BLaER1 (cell line): ENCODE results near the gene ADAMTSL2.

Source experiments
- H3K27ac ChIP-seq: shearing (Covaris generic); formaldehyde crosslinking; 2 replicates; pipeline ENCODE4 v1.8.1; 2022
- H3K27me3 ChIP-seq: shearing (Covaris generic); formaldehyde crosslinking; 2 replicates; pipeline ENCODE4 v1.8.1; 2022
- H3K36me3 ChIP-seq: shearing (Covaris generic); formaldehyde crosslinking; 2 replicates; pipeline ENCODE4 v1.8.1; 2022
- H3K4me1 ChIP-seq: shearing (Covaris generic); formaldehyde crosslinking; 2 replicates; pipeline ENCODE4 v1.8.1; 2022
- H3K4me2 ChIP-seq: shearing (Covaris generic); formaldehyde crosslinking; 2 replicates; pipeline ENCODE4 v1.8.1; 2022
- H3K4me3 ChIP-seq: shearing (Covaris generic); formaldehyde crosslinking; 2 replicates; pipeline ENCODE4 v1.8.1; 2022
- H3K9ac ChIP-seq: shearing (Covaris generic); formaldehyde crosslinking; 2 replicates; pipeline ENCODE4 v1.8.1; 2022
- H3K9me3 ChIP-seq: shearing (Covaris generic); formaldehyde crosslinking; 2 replicates; pipeline ENCODE4 v1.8.1; 2022
- H4K20me1 ChIP-seq: shearing (Covaris generic); formaldehyde crosslinking; 2 replicates; pipeline ENCODE4 v1.8.1; 2022
- Cebpa-rat ChIP-seq: shearing (Covaris generic); IDR thresholded peaks from 2 replicates; pipeline ENCODE4 v1.8.1; 2022

The ADAMTSL2 gene

DNA sequence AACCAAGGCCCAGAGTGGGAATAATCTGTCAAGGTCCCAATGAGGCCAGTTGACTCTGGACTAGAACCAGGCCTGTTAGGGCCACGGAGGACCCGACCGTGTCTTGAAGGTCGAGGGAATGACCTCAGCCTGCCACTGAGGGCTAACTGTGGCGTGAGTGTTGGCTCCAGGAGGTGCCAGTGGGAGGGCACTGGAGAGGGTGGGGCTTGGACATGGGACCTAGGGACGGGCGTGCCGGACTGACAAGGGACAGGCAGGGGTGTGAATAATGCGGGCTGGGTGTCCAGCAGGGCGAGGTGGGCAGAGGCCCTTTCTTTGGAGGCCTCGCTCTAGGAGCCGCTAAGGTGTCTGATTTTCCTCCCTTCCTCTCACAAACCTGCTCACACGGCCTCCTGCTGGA lies 7.5 kb downstream of the ADAMTSL2 start:
- H3K4me3 ChIP-seq: no peak overlapping the region
- no peak overlapping the region for H3K27ac ChIP-seq
- no peak for TF ChIP-seq Cebpa-rat
- H3K36me3 ChIP-seq: no peaks in the 10 kb centered on the region
- peaks cover 26% of the 10 kb centered on the region for H3K27me3 ChIP-seq
- H3K4me2 ChIP-seq: no peak overlapping the region
- no peak overlapping the region for H3K9ac ChIP-seq
- peaks cover 50% of the 10 kb centered on the region for H3K4me1 ChIP-seq
- H4K20me1 ChIP-seq: no peaks in the 10 kb centered on the region
- no peaks in the 10 kb centered on the region for H3K9me3 ChIP-seq

DNA sequence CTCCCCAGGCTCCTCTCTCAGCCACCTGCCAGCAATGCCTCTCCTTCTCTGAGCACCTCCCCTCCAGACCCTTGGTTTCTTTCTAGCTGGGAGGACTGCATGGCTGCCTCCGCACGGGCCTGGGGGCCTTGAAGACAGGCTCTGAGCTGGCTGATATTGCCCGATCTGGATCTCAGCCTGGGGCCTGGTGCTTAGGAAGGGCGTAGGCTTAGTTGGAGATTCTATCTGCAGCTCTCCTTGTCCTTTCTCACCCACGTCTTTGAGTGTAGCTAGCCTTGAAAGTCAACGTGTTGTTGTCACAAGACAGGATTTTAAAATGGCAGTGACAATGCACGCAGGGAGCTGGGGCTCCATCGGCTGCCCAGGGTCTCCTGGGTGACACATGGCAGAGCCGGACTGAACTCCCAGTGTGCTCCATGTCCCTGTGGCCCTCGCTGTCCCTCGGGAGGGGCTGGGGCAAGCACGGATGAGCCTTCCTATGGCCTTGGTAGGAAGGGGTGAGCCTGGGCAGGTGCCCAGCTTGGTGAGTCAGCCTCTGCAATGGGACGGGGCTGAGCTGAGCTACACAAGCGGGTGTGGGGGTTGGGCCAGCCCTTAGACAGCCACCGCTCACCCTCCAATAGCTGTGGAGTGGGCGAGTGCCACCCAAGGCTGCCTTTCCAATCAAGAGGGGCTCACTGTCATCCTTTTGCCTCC lies 9.4 kb downstream of the ADAMTSL2 start:
- 0 out of 2 replicates have a peak overlapping the region, but pooled peaks have one; percentile 7 for H3K4me2 ChIP-seq
- no peak overlapping the region for H3K4me3 ChIP-seq
- H3K27ac ChIP-seq: no peak overlapping the region
- peaks cover 51% of the 10 kb centered on the region for H3K4me1 ChIP-seq
- no peaks in the 10 kb centered on the region for H4K20me1 ChIP-seq
- TF ChIP-seq Cebpa-rat: no peak
- no peak overlapping the region for H3K9ac ChIP-seq
- H3K27me3 ChIP-seq: peaks cover 16% of the 10 kb centered on the region
- no peaks in the 10 kb centered on the region for H3K36me3 ChIP-seq
- no peaks in the 10 kb centered on the region for H3K9me3 ChIP-seq

DNA sequence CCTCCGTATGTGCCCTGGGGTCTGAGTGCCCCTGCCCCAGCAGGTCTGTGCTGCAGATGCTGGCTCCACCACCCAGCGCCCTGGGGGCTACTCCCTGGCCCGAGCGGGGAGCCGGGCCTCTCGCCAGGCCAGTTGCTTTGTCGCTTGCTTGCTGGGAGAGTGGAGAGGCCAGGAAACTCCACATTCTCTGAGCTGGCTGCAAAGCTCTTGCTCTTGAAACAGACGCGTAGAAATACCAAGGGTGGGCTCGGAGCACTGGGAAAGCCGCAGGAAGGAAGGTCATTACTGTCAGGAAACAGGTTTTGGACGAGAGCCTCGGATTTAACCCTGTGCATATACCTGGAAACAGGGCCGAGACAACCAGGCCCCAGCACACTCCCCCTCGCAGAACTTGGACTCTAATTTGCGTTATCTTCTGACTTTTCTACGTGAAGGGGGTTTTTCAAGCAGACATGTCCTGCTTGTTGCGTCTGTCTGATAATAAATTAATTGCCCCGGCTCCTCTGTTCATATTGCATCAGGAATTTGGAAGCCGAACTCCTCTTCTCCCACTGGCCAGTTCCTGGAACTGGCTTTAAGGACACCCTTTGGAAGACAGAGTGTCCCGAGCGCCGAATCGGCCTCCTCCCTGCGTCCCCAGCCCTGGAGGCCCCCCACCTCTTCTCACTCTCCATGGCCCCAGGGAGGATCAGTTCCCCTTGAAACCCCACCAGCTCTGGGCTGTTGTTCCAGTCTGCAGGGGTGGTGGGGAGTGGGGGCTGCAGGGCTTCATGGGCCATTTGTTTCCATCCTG lies 11.2 kb downstream of the ADAMTSL2 start:
- Histone ChIP-seq H3K27ac (no peak overlapping the region), H3K9me3 (no peaks in the 10 kb centered on the region), H3K4me2 (no peak overlapping the region), H4K20me1 (no peaks in the 10 kb centered on the region), H3K36me3 (no peaks in the 10 kb centered on the region), H3K4me3 (no peak overlapping the region), H3K9ac (no peak overlapping the region), H3K4me1 (peaks cover 49% of the 10 kb centered on the region), H3K27me3 (no peaks in the 10 kb centered on the region)
- TF ChIP-seq Cebpa-rat: no peak

GRCh38 chr9:133546287-133546680 lies 11.8 kb downstream of the ADAMTSL2 start:
- Histone ChIP-seq H3K9ac (no peak overlapping the region), H3K4me2 (no peak overlapping the region), H3K27me3 (no peaks in the 10 kb centered on the region), H3K36me3 (no peaks in the 10 kb centered on the region), H3K27ac (no peak overlapping the region), H3K4me1 (peaks cover 46% of the 10 kb centered on the region), H3K4me3 (no peak overlapping the region), H3K9me3 (no peaks in the 10 kb centered on the region), H4K20me1 (no peaks in the 10 kb centered on the region)
- TF ChIP-seq Cebpa-rat: no peak

DNA sequence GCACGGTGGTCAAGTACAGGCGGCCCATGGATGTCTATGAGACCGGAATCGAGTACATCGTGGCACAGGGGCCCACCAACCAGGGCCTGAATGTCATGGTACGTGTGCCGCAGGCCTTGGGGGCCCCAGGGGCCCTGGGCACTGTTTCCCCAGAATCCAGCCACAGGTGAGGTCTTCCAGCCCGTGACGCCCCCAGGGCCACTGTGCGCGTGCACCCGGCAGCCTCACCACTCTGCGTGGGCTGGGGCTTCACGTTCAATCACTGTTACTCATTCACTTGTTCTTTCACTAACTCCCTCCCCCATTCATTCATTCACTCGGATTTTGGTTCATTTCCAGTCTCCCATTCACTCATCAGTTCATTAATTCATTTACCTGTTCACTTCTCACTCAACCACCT lies 12.6 kb downstream of the ADAMTSL2 start:
- no peak overlapping the region for H3K4me2 ChIP-seq

GRCh38 chr9:133551446-133551845 lies 16.9 kb downstream of the ADAMTSL2 start:
- H3K27me3 ChIP-seq: no peaks in the 10 kb centered on the region

More for the DNA sequence above, 12.6 kb downstream of the ADAMTSL2 start:
- Histone ChIP-seq H3K27ac (no peak overlapping the region), H3K4me1 (peaks cover 41% of the 10 kb centered on the region), H3K4me3 (no peak overlapping the region), H3K9ac (no peak overlapping the region), H3K27me3 (no peaks in the 10 kb centered on the region), H4K20me1 (no peaks in the 10 kb centered on the region), H3K9me3 (no peaks in the 10 kb centered on the region), H3K36me3 (no peaks in the 10 kb centered on the region)
- TF ChIP-seq Cebpa-rat: no peak

DNA sequence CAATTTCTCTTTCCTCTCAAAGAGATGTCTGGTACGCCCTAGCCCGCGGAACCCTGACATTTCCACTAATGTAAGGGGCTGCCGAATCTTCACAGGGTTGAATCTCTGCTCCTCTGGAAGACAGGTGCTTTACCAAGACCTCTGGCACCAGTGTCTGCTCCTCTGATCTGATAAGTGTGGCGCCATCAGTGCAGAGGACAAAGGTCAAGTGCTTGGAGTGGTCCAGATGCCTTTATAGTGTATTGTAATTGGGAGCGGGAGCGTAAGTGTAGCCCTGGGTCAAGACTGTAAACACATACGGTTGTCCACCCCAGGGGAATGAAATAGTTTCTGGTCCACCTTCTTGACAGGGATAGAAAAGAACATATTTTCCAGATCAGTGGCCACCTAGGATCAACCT lies 17.7 kb downstream of the ADAMTSL2 start:
- Histone ChIP-seq H3K4me3 (no peak overlapping the region), H3K27me3 (no peaks in the 10 kb centered on the region), H3K9me3 (no peaks in the 10 kb centered on the region), H4K20me1 (no peaks in the 10 kb centered on the region), H3K4me2 (no peak overlapping the region), H3K27ac (no peak overlapping the region), H3K4me1 (peaks cover 67% of the 10 kb centered on the region), H3K36me3 (no peaks in the 10 kb centered on the region), H3K9ac (no peak overlapping the region)
- TF ChIP-seq Cebpa-rat: no peak

More at GRCh38 chr9:133551446-133551845, 16.9 kb downstream of the ADAMTSL2 start:
- Histone ChIP-seq H3K27ac (no peak overlapping the region), H3K4me1 (peaks cover 59% of the 10 kb centered on the region), H3K9me3 (no peaks in the 10 kb centered on the region), H3K36me3 (no peaks in the 10 kb centered on the region), H3K9ac (no peak overlapping the region), H4K20me1 (no peaks in the 10 kb centered on the region), H3K4me2 (no peak overlapping the region), H3K4me3 (no peak overlapping the region)
- no peak for TF ChIP-seq Cebpa-rat

DNA sequence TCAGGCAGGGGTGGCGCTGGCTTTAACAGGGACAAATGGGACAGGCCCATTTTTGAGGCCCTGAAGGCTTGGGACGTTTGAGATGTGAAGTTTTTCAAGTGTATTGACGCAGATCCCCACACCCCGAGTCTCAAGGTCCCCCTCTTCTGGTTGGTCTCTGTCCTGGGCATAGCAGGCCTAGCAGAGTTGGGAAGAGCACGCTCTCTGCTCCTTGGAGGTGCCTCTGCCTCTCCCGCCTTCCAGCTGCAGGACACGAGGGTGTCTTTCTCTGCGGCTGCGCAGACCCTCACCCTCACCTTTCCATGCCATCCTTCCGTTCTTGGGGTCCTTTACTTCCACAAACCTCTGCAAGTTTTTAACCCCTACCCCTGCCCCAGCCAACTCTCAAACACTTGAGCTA lies 18.6 kb downstream of the ADAMTSL2 start:
- peaks cover 73% of the 10 kb centered on the region for H3K4me1 ChIP-seq
- no peaks in the 10 kb centered on the region for H3K9me3 ChIP-seq
- no peak overlapping the region for H3K9ac ChIP-seq
- no peaks in the 10 kb centered on the region for H3K36me3 ChIP-seq
- H4K20me1 ChIP-seq: no peaks in the 10 kb centered on the region
- H3K4me3 ChIP-seq: no peak overlapping the region
- no peaks in the 10 kb centered on the region for H3K27me3 ChIP-seq
- H3K4me2 ChIP-seq: no peak overlapping the region
- H3K27ac ChIP-seq: peak overlapping the region; percentile 48; the same call in 1 of the 2 replicates
- TF ChIP-seq Cebpa-rat: no peak

DNA sequence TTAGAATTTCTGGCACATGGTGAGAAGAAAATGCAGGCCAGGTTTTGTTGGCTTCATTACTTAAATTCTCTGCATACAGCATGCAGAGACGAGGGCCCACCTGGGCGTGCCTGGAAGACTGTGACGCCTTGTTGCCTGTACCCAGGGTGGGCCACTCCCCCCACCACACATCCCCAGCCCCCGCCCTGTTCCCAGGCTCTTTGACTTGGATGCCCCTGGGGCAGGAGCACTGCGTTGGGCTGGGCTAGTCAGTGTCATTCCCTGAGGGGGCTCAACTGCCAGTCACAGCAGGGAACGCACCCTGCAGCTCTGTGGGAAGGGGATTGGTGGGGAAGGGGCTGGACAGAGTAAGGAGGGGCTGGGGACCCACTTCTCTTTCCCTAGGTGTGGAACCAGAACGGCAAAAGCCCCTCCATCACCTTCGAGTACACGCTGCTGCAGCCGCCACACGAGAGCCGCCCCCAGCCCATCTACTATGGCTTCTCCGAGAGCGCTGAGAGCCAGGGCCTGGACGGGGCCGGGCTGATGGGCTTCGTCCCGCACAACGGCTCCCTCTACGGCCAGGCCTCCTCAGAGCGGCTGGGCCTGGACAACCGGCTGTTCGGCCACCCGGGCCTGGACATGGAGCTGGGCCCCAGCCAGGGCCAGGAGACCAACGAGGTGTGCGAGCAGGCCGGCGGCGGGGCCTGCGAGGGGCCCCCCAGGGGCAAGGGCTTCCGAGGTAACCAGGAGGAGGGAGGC lies 19.6 kb downstream of the ADAMTSL2 start:
- H3K27ac ChIP-seq: peak overlapping the region; percentile 49
- H4K20me1 ChIP-seq: no peaks in the 10 kb centered on the region
- no peak overlapping the region for H3K9ac ChIP-seq
- H3K4me3 ChIP-seq: no peak overlapping the region
- H3K9me3 ChIP-seq: no peaks in the 10 kb centered on the region
- no peaks in the 10 kb centered on the region for H3K36me3 ChIP-seq
- H3K4me2 ChIP-seq: peak overlapping the region; percentile 26
- no peak for TF ChIP-seq Cebpa-rat
- H3K27me3 ChIP-seq: no peaks in the 10 kb centered on the region
- H3K4me1 ChIP-seq: peaks cover 73% of the 10 kb centered on the region

DNA sequence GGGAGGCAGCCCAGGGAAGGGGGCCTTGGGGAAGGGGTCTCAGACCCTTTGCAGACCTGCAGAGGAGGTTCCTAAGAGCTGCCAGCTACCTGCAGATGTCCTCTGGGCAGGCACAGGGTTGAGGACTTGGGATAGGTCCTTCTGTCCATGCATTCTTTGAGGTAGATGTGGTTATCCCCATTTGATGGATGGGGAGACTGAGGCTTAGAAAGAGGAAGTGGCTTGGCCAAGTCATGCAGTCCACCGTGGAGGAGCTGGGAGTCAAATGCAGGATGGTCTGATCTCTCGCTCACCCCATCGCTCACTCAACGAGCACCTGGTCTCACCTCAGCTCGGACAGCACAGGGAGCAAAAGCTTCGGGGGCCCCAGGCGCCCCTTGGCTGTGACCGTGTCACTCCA lies 20.2 kb downstream of the ADAMTSL2 start:
- Histone ChIP-seq H3K4me1 (peaks cover 73% of the 10 kb centered on the region), H3K9me3 (no peaks in the 10 kb centered on the region), H3K36me3 (no peaks in the 10 kb centered on the region), H3K4me2 (peak overlapping the region; percentile 96), H3K9ac (no peak overlapping the region), H3K4me3 (no peak overlapping the region), H3K27me3 (no peaks in the 10 kb centered on the region), H3K27ac (peak overlapping the region; percentile 46), H4K20me1 (no peaks in the 10 kb centered on the region)
- no peak for TF ChIP-seq Cebpa-rat
